GM12801 (cell line): ENCODE measurements around the gene AADACL3.

Experiments used
- TF ChIP-seq, protein P1 (sequence below): IDR thresholded peaks from one replicate; pipeline ENCODE4 v1.5.1; 2011; ENCODE audit warnings: control low read depth; ENCODE audit not compliant: insufficient read length; ENCODE audit errors: extremely low read depth

Gene AADACL3

DNA sequence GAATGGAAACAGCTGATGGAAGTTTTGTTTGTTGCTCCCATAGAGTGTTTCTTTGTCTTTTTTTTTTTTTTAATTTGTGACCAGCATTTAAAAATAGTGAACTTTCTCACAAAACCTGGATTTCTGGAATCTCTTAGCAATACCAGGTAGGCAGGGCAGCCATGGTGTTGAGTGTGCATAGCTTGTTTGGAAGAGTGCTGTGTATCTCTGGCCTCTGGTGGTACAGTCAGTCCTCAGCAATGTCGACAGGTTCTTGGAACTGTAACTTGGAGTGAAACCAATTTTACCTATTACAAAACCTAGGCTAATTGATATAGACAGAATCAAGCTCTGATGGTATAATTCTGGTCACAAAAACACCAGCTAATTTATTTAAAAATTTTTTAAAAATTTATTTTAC is 6.7 kb downstream of the AADACL3 start:
- TF ChIP-seq, protein P1, sequence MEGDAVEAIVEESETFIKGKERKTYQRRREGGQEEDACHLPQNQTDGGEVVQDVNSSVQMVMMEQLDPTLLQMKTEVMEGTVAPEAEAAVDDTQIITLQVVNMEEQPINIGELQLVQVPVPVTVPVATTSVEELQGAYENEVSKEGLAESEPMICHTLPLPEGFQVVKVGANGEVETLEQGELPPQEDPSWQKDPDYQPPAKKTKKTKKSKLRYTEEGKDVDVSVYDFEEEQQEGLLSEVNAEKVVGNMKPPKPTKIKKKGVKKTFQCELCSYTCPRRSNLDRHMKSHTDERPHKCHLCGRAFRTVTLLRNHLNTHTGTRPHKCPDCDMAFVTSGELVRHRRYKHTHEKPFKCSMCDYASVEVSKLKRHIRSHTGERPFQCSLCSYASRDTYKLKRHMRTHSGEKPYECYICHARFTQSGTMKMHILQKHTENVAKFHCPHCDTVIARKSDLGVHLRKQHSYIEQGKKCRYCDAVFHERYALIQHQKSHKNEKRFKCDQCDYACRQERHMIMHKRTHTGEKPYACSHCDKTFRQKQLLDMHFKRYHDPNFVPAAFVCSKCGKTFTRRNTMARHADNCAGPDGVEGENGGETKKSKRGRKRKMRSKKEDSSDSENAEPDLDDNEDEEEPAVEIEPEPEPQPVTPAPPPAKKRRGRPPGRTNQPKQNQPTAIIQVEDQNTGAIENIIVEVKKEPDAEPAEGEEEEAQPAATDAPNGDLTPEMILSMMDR = no peak

DNA sequence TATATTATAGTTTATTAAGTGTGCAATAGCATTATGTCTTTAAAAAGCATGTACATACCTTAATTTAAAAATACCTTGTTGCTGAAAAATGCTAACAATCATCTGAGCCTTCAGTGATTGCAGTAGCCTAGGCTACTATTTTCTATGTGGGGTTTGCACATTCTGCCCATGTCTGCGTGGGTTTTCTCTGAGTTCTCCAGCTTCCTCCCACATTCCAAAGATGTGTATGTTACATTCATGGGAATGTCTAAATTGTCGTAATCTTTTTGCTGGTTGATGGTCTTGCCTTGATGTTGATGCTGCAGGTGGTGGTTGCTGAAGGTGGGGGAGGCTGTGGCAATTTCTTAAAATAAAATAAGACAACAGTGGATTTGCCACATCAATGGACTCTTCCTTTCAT is 12.5 kb downstream of the AADACL3 start:
- TF ChIP-seq, protein P1 = no peak

- TF ChIP-seq, protein P1 = no peak
Observed at GRCh38 chr1:12730156-12730555, 14.2 kb downstream of the AADACL3 start.

DNA sequence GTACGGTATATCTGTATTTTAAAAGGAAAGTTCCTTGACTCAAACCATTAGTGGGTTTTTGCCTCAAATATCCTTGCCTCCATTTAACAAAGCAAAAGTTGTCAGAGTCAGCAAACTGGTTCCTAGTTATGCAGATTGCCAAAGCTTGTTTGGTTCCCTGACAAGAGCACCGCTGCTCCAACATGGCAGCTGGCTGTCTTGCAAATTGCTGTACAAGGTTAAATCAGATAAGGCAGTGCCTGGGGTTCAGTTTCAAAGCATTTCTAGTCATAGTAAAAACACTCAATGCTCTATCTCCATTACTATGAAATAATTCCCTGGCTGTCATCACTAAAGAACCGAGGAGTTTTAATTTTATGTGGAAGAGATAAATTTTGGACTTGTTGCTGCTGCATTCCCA is 18.7 kb downstream of the AADACL3 start:
- TF ChIP-seq, protein P1 = no peak

DNA sequence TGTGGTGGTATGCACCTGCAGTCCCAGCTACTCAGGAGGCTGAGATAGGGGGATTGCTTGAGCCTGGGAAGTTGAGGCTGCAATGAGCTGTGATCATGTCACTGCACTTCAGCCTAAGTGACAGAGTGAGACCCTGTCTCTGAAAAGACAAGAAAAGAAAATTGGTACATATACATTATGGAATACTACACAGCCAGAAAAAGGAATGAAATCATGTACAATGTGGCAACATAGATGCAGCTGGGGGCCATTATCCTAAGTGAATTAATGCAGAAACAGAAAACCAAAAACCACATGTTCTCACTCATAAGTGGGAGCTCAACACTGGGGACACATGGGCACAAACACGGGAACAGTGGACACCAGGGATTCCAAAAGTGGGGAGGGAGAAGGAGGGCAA is 23.0 kb downstream of the AADACL3 start:
- TF ChIP-seq, protein P1 = no peak

DNA sequence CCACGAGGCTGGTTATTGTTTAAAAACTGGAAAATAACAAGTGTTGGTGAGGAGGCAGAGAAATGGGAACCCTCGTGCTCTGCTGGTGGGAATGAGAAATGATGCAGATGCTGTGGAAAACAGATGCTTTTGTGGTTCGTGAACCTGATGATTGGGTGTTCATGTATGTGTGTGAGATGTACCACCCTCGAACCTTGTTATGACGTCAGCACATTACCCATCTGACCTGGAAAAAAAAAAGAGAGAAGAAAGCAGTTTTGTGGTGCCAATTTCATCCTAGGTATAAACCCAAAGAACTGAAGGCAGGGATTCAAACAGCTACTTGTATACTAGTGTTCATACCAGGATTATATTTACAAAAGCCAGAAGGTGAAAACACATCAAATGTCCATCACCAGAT is 23.7 kb downstream of the AADACL3 start:
- TF ChIP-seq, protein P1 = no peak

GRCh38 chr1:12741946-12742345 is 26.0 kb downstream of the AADACL3 start:
- TF ChIP-seq, protein P1 = no peak
